ENCODE results near the gene PAX5. TPM values are rescaled to one million over a fixed set of nuclear protein-coding genes. Genes with fewer than 3 reads are reported as not detected.

The PAX5 gene
- polyA plus RNA-seq, 1 of the 3 experiments (the other 2 are of a cell fraction), result 0.05 TPM

DNA sequence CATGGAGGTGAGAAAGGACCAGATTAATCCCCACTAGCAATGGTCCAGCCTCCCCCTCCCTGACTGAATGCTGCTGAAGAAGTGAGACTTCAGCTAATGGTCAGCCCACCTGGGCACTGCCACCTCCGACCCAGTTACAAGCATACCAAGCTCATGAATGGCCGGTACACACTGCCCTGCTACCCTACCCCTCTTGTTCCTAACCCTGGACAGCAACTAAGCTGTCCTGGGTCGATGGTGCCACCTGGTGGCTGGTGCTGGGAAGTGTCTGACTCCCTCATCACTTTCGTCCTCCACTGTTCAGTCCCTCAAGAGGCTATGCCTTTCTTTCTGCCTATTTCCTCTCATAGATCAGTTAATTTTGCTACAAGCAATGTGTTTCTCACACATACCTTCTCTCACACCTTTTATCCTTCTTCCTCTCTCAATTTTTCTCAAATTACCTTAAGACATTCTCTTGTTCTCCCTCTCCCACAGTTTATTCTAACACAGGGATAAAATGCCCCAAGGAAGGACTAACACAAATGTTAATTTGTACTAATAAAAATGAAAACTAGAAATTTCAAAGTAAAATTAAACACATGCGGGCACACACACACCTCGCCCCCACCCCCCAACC, 42.4 kb downstream of the PAX5 start:
- H3F3A ChIP-seq (replicated peaks; ENCODE audit: insufficient read depth), result no peaks in the 10 kb centered on the region
- H3K79me2 ChIP-seq (ENCODE audit: insufficient read depth), result no peaks in the 10 kb centered on the region
- CTCF ChIA-PET, result interaction anchor here (1.1 to 7.3 kb wide), 7 partner anchors 12 to 348 kb away, joined by 3 to 53 read pairs (median 5); no protein-coding TSS in a partner anchor
- POLR2A ChIA-PET, result no interaction called here
- H3K27ac ChIP-seq (ENCODE audit: low read depth in 2 of 2, low read length in 1 of 2), result no peak overlapping the region
- H4K20me1 ChIP-seq (ENCODE audit: insufficient read depth), result no peaks in the 10 kb centered on the region
- 29% methylated on average over 6 of the region's 6 CpGs for WGBS (ENCODE audit: low lambda C conversion rate)
- H3K4me1 ChIP-seq (ENCODE audit: control insufficient read depth in 1 of 2, insufficient read depth in 2 of 2, low read depth in 1 of 2, low read length in 1 of 2), result peaks cover 0 to 24% of the 10 kb centered on the region in 2 experiments; a peak in 3 of 4 replicates
- no peaks in the 10 kb centered on the region for H3K9me2 ChIP-seq
- no peak overlapping the region for H3K4me2 ChIP-seq
- TF ChIP-seq RAD21 (IDR thresholded peaks at IDR 0.05; ENCODE audit: low read length) (peak; percentile 57), SMC3 (IDR thresholded peaks at IDR 0.05; ENCODE audit: low read depth, low read length) (peak; percentile 18; the same call in 1 of the 2 replicates), CTCF (IDR thresholded peaks at IDR 0.05) (peak; percentile 65)
- TF ChIP-seq, protein P1, sequence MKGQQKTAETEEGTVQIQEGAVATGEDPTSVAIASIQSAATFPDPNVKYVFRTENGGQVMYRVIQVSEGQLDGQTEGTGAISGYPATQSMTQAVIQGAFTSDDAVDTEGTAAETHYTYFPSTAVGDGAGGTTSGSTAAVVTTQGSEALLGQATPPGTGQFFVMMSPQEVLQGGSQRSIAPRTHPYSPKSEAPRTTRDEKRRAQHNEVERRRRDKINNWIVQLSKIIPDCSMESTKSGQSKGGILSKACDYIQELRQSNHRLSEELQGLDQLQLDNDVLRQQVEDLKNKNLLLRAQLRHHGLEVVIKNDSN (IDR thresholded peaks at IDR 0.05; ENCODE audit: borderline replicate concordance, low read depth), result no peak
- H3K27me3 ChIP-seq (ENCODE audit: insufficient read depth), result peaks cover 11% of the 10 kb centered on the region; the same call in 1 of the 2 replicates
- peak; percentile 71 for DNase-seq
- no peaks in the 10 kb centered on the region for H3K9me3 ChIP-seq
- H3K4me3 ChIP-seq (ENCODE audit: low read depth in 2 of 2, low read length in 1 of 2), result no peak overlapping the region
- no peaks in the 10 kb centered on the region for H3K36me3 ChIP-seq (replicated peaks in 1 of 2; ENCODE audit: control insufficient read depth in 1 of 2, insufficient read depth in 2 of 2, low read length in 1 of 2)
- no peak overlapping the region for H3K9ac ChIP-seq
- H2AFZ ChIP-seq (ENCODE audit: low read depth), result no peak overlapping the region

GRCh38 chr9:36988848-36989247, 45.2 kb downstream of the PAX5 start:
- 50% methylated on average over 6 of the region's 6 CpGs for WGBS (ENCODE audit: low lambda C conversion rate)
- DNase-seq, result no peak
- H3K9ac ChIP-seq, result no peak overlapping the region
- H3K4me2 ChIP-seq, result no peak overlapping the region
- no peak overlapping the region for H3K4me3 ChIP-seq (ENCODE audit: low read depth in 2 of 2, low read length in 1 of 2)
- H3K9me3 ChIP-seq, result no peaks in the 10 kb centered on the region
- no peaks in the 10 kb centered on the region for H4K20me1 ChIP-seq (ENCODE audit: insufficient read depth)
- POLR2A ChIA-PET, result no interaction called here
- no peaks in the 10 kb centered on the region for H3F3A ChIP-seq (replicated peaks; ENCODE audit: insufficient read depth)
- CTCF ChIA-PET, result interaction anchor here (0.7 to 7.3 kb wide), 4 partner anchors 8 to 115 kb away, joined by 3 to 53 read pairs (median 4); no protein-coding TSS in a partner anchor
- H3K36me3 ChIP-seq (replicated peaks in 1 of 2; ENCODE audit: control insufficient read depth in 1 of 2, insufficient read depth in 2 of 2, low read length in 1 of 2), result no peaks in the 10 kb centered on the region
- no peak for TF ChIP-seq RFX5 (IDR thresholded peaks at IDR 0.05; ENCODE audit: low read length)
- no peak for TF ChIP-seq NFIC (IDR thresholded peaks at IDR 0.05; ENCODE audit: borderline replicate concordance)
- TF ChIP-seq, protein P2, sequence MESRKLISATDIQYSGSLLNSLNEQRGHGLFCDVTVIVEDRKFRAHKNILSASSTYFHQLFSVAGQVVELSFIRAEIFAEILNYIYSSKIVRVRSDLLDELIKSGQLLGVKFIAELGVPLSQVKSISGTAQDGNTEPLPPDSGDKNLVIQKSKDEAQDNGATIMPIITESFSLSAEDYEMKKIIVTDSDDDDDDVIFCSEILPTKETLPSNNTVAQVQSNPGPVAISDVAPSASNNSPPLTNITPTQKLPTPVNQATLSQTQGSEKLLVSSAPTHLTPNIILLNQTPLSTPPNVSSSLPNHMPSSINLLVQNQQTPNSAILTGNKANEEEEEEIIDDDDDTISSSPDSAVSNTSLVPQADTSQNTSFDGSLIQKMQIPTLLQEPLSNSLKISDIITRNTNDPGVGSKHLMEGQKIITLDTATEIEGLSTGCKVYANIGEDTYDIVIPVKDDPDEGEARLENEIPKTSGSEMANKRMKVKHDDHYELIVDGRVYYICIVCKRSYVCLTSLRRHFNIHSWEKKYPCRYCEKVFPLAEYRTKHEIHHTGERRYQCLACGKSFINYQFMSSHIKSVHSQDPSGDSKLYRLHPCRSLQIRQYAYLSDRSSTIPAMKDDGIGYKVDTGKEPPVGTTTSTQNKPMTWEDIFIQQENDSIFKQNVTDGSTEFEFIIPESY (IDR thresholded peaks at IDR 0.05; ENCODE audit: borderline replicate concordance, low read depth), result no peak
- no peak for TF ChIP-seq JUND (IDR thresholded peaks at IDR 0.05)
- H3K27me3 ChIP-seq (ENCODE audit: insufficient read depth), result peaks cover 29% of the 10 kb centered on the region; the same call in 1 of the 2 replicates
- no peaks in the 10 kb centered on the region for H3K79me2 ChIP-seq (ENCODE audit: insufficient read depth)
- peaks cover 0 to 12% of the 10 kb centered on the region in 2 experiments; a peak in 3 of 4 replicates for H3K4me1 ChIP-seq (ENCODE audit: control insufficient read depth in 1 of 2, insufficient read depth in 2 of 2, low read depth in 1 of 2, low read length in 1 of 2)
- no peak overlapping the region for H3K27ac ChIP-seq (ENCODE audit: low read depth in 2 of 2, low read length in 1 of 2)
- H3K9me2 ChIP-seq, result no peaks in the 10 kb centered on the region
- H2AFZ ChIP-seq (ENCODE audit: low read depth), result no peak overlapping the region
